Measurements from ENCODE around the gene CENPF. TPM values are rescaled to one million over a fixed set of nuclear protein-coding genes. Genes with fewer than 3 reads are reported as not detected.

CENPF gene
- total RNA-seq, 2 experiments from 2014 or later = 102 to 107 TPM

- Mint-ChIP-seq H3K36me3 (ENCODE audit: low read depth) (peaks cover 47% of the 10 kb centered on the region), H3K4me1 (peaks cover 2% of the 10 kb centered on the region), H3K9me3 (ENCODE audit: low read depth) (peaks cover 22% of the 10 kb centered on the region), H3K4me3 (no peak overlapping the region), H3K27ac (no peak overlapping the region), H3K27me3 (no peaks in the 10 kb centered on the region)
- CTCF ChIA-PET = interaction anchor here (0.6 to 6.0 kb wide), 5 partner anchors 10 to 397 kb away, joined by 3 to 53 read pairs (median 4); no protein-coding TSS in a partner anchor
- POLR2A ChIA-PET = no interaction called here
- DNase-seq = no peak
- ATAC-seq = peak; percentile 33
- intact Hi-C loops (cut with DNase I, micrococcal nuclease) = no loop called here
These were observed 38.4 kb downstream of the CENPF start for GRCh38 chr1:214641214-214641895.

- no peaks in the 10 kb centered on the region for H3K27me3 Mint-ChIP-seq
- H3K9me3 Mint-ChIP-seq (ENCODE audit: low read depth) = peaks cover 27% of the 10 kb centered on the region
- ATAC-seq (no peak), DNase-seq (no peak)
- H3K27ac Mint-ChIP-seq = no peak overlapping the region
- H3K4me1 Mint-ChIP-seq = peaks cover 2% of the 10 kb centered on the region
- peaks cover 44% of the 10 kb centered on the region for H3K36me3 Mint-ChIP-seq (ENCODE audit: low read depth)
- intact Hi-C loops (cut with DNase I, micrococcal nuclease) = no loop called here
- no peak overlapping the region for H3K4me3 Mint-ChIP-seq
- CTCF ChIA-PET = interaction anchor here (0.6 to 6.0 kb wide), 7 partner anchors 11 to 382 kb away, joined by 3 to 53 read pairs (median 4); no protein-coding TSS in a partner anchor
- POLR2A ChIA-PET = interaction anchor here (0.6 kb wide), 1 partner anchor 14 kb away, joined by 3 read pairs; no protein-coding TSS in a partner anchor
These were observed 40.0 kb downstream of the CENPF start for GRCh38 chr1:214643030-214643429.

GRCh38 chr1:214645712-214646111 lies 42.7 kb downstream of the CENPF start:
- CTCF ChIA-PET = interaction anchor here (0.6 to 1.6 kb wide), 4 partner anchors 10 to 1660 kb away, joined by 3 to 5 read pairs (median 4); no protein-coding TSS in a partner anchor
- intact Hi-C loops (cut with DNase I, micrococcal nuclease) = no loop called here
- H3K4me3 Mint-ChIP-seq = no peak overlapping the region

GRCh38 chr1:214648801-214649200 lies 45.8 kb downstream of the CENPF start:
- peaks cover 26% of the 10 kb centered on the region for H3K9me3 Mint-ChIP-seq (ENCODE audit: low read depth)
- CTCF ChIA-PET = interaction anchor here (0.7 to 1.4 kb wide), 2 partner anchors 11 to 1067 kb away, joined by 3 to 4 read pairs; no protein-coding TSS in a partner anchor
- H3K27ac Mint-ChIP-seq = no peak overlapping the region
- ATAC-seq = no peak
- peaks cover 72% of the 10 kb centered on the region for H3K36me3 Mint-ChIP-seq (ENCODE audit: low read depth)
- H3K4me1 Mint-ChIP-seq = peaks cover 2% of the 10 kb centered on the region
- intact Hi-C loops (cut with DNase I, micrococcal nuclease) = no loop called here
- POLR2A ChIA-PET = no interaction called here
- no peaks in the 10 kb centered on the region for H3K27me3 Mint-ChIP-seq
- no peak overlapping the region for H3K4me3 Mint-ChIP-seq
- no peak for DNase-seq

More at GRCh38 chr1:214645712-214646111, 42.7 kb downstream of the CENPF start:
- Mint-ChIP-seq H3K27me3 (no peaks in the 10 kb centered on the region), H3K9me3 (ENCODE audit: low read depth) (peaks cover 27% of the 10 kb centered on the region), H3K4me1 (peaks cover 2% of the 10 kb centered on the region), H3K27ac (peak overlapping the region; percentile 48), H3K36me3 (ENCODE audit: low read depth) (peaks cover 55% of the 10 kb centered on the region)
- DNase-seq = no peak
- POLR2A ChIA-PET = no interaction called here
- ATAC-seq = no peak

- Mint-ChIP-seq H3K4me1 (peaks cover 2% of the 10 kb centered on the region), H3K9me3 (ENCODE audit: low read depth) (peaks cover 23% of the 10 kb centered on the region), H3K27ac (no peak overlapping the region), H3K4me3 (no peak overlapping the region), H3K36me3 (ENCODE audit: low read depth) (peaks cover 72% of the 10 kb centered on the region), H3K27me3 (no peaks in the 10 kb centered on the region)
- ChIA-PET CTCF (interaction anchor here (0.7 kb wide), 1 partner anchor 1068 kb away, joined by 3 read pairs; no protein-coding TSS in a partner anchor), POLR2A (interaction anchor here (0.5 kb wide), 1 partner anchor 40 kb away, joined by 4 read pairs; no protein-coding TSS in a partner anchor)
- DNase-seq (no peak), ATAC-seq (no peak)
- intact Hi-C loops (cut with DNase I, micrococcal nuclease) = no loop called here
These were observed 46.6 kb downstream of the CENPF start for GRCh38 chr1:214649607-214650006.

GRCh38 chr1:214650664-214651063 lies 47.7 kb downstream of the CENPF start:
- POLR2A ChIA-PET = no interaction called here
- peaks cover 2% of the 10 kb centered on the region for H3K4me1 Mint-ChIP-seq
- DNase-seq (no peak), ATAC-seq (no peak)
- peaks cover 70% of the 10 kb centered on the region for H3K36me3 Mint-ChIP-seq (ENCODE audit: low read depth)
- no peak overlapping the region for H3K4me3 Mint-ChIP-seq
- H3K9me3 Mint-ChIP-seq (ENCODE audit: low read depth) = peaks cover 14% of the 10 kb centered on the region
- no peaks in the 10 kb centered on the region for H3K27me3 Mint-ChIP-seq
- intact Hi-C loops (cut with DNase I, micrococcal nuclease) = no loop called here
- H3K27ac Mint-ChIP-seq = no peak overlapping the region
- CTCF ChIA-PET = interaction anchor here (1.0 to 1.4 kb wide), 2 partner anchors 9 to 14 kb away, joined by 3 to 4 read pairs; no protein-coding TSS in a partner anchor

GRCh38 chr1:214657299-214657698 lies 54.3 kb downstream of the CENPF start:
- Mint-ChIP-seq H3K4me3 (no peak overlapping the region), H3K27me3 (no peaks in the 10 kb centered on the region), H3K9me3 (ENCODE audit: low read depth) (no peaks in the 10 kb centered on the region), H3K36me3 (ENCODE audit: low read depth) (peaks cover 66% of the 10 kb centered on the region), H3K27ac (no peak overlapping the region), H3K4me1 (peaks cover 2% of the 10 kb centered on the region)
- ATAC-seq = no peak
- ChIA-PET CTCF (interaction anchor here (2.1 kb wide), 1 partner anchor 19 kb away, joined by 9 read pairs; no protein-coding TSS in a partner anchor), POLR2A (interaction anchor here (0.6 kb wide), 1 partner anchor 15 kb away, joined by 3 read pairs; no protein-coding TSS in a partner anchor)
- intact Hi-C loops (cut with DNase I, micrococcal nuclease) = no loop called here
- DNase-seq = no peak

- H3K4me1 Mint-ChIP-seq = peaks cover 2% of the 10 kb centered on the region
- CTCF ChIA-PET = no interaction called here
- POLR2A ChIA-PET = no interaction called here
- no peaks in the 10 kb centered on the region for H3K9me3 Mint-ChIP-seq (ENCODE audit: low read depth)
- peaks cover 61% of the 10 kb centered on the region for H3K36me3 Mint-ChIP-seq (ENCODE audit: low read depth)
- ATAC-seq (no peak), DNase-seq (no peak)
- no peak overlapping the region for H3K4me3 Mint-ChIP-seq
- H3K27ac Mint-ChIP-seq = no peak overlapping the region
- H3K27me3 Mint-ChIP-seq = no peaks in the 10 kb centered on the region
- intact Hi-C loops (cut with DNase I, micrococcal nuclease) = no loop called here
These were observed 55.2 kb downstream of the CENPF start for GRCh38 chr1:214658175-214658574.

GRCh38 chr1:214658785-214659184 lies 55.8 kb downstream of the CENPF start:
- no peak for DNase-seq
- Mint-ChIP-seq H3K4me1 (peaks cover 2% of the 10 kb centered on the region), H3K27ac (no peak overlapping the region), H3K36me3 (ENCODE audit: low read depth) (peaks cover 62% of the 10 kb centered on the region), H3K4me3 (no peak overlapping the region), H3K9me3 (ENCODE audit: low read depth) (no peaks in the 10 kb centered on the region), H3K27me3 (no peaks in the 10 kb centered on the region)
- ATAC-seq = no peak
- ChIA-PET POLR2A (no interaction called here), CTCF (interaction anchor here (1.5 kb wide), 1 partner anchor 10 kb away, joined by 4 read pairs; no protein-coding TSS in a partner anchor)
- intact Hi-C loops (cut with DNase I, micrococcal nuclease) = no loop called here

GRCh38 chr1:214660190-214660589 lies 57.2 kb downstream of the CENPF start:
- Mint-ChIP-seq H3K4me1 (peaks cover 2% of the 10 kb centered on the region), H3K4me3 (no peak overlapping the region), H3K36me3 (ENCODE audit: low read depth) (peaks cover 64% of the 10 kb centered on the region), H3K9me3 (ENCODE audit: low read depth) (no peaks in the 10 kb centered on the region), H3K27ac (no peak overlapping the region), H3K27me3 (no peaks in the 10 kb centered on the region)
- ChIA-PET POLR2A (no interaction called here), CTCF (interaction anchor here (0.5 to 1.6 kb wide), 5 partner anchors 12 to 1155 kb away, joined by 3 to 4 read pairs (median 3); no protein-coding TSS in a partner anchor)
- ATAC-seq (no peak), DNase-seq (no peak)
- intact Hi-C loops (cut with DNase I, micrococcal nuclease) = loop anchor here in 1 of 2 experiments (10.0 kb wide), 1 partner anchor 865 kb away; no protein-coding TSS in a partner anchor

GRCh38 chr1:214660900-214661299 lies 57.9 kb downstream of the CENPF start:
- ChIA-PET CTCF (interaction anchor here (0.5 to 1.6 kb wide), 6 partner anchors 18 to 1155 kb away, joined by 3 to 4 read pairs (median 3); no protein-coding TSS in a partner anchor), POLR2A (no interaction called here)
- Mint-ChIP-seq H3K9me3 (ENCODE audit: low read depth) (no peaks in the 10 kb centered on the region), H3K36me3 (ENCODE audit: low read depth) (peaks cover 63% of the 10 kb centered on the region), H3K4me1 (peaks cover 2% of the 10 kb centered on the region), H3K27ac (no peak overlapping the region), H3K4me3 (no peak overlapping the region), H3K27me3 (no peaks in the 10 kb centered on the region)
- intact Hi-C loops (cut with DNase I, micrococcal nuclease) = loop anchor here in 1 of 2 experiments (10.0 kb wide), 1 partner anchor 864 kb away; no protein-coding TSS in a partner anchor
- peak; percentile 45 for DNase-seq
- ATAC-seq = no peak

All from activated CD4-positive, alpha-beta T cell treated with anti-CD3 and anti-CD28 coated beads for 36 hours (primary cell).